NT2/D1 (cell line): ENCODE data around the gene NAALADL2.

ENCODE experiments used
- DNase-seq: peaks from one replicate; pipeline ENCODE4 v3.0.0-alpha.2; 2011; ENCODE audit warnings: low read depth, low spot score
- H3K27me3 ChIP-seq: 2 replicates; pipeline ENCODE4 v1.6.0; 2011; ENCODE audit warnings: mild to moderate bottlenecking; ENCODE audit not compliant: insufficient read length, insufficient read depth
- H3K36me3 ChIP-seq: 2 replicates; pipeline ENCODE4 v1.6.1; 2011; ENCODE audit warnings: mild to moderate bottlenecking, low read length, mixed read lengths; ENCODE audit not compliant: insufficient read depth, insufficient read length
- H3K4me1 ChIP-seq: 2 replicates; pipeline ENCODE4 v1.5.1; 2011; ENCODE audit not compliant: insufficient read depth, insufficient read length
- H3K4me3 ChIP-seq: 2 replicates; pipeline ENCODE4 v1.5.1; 2011; ENCODE audit warnings: low read depth; ENCODE audit not compliant: insufficient read length
- H3K9ac ChIP-seq: 2 replicates; pipeline ENCODE4 v1.6.0; 2011; ENCODE audit warnings: low read depth; ENCODE audit not compliant: insufficient read length
- H3K9me3 ChIP-seq: 2 replicates; pipeline ENCODE4 v1.5.1; 2011; ENCODE audit warnings: mild to moderate bottlenecking, low read length; ENCODE audit not compliant: insufficient read depth
- SUZ12 ChIP-seq: IDR thresholded peaks from 2 replicates; pipeline ENCODE4 v1.6.1; 2011; ENCODE audit not compliant: insufficient read length, insufficient read depth; ENCODE audit errors: extremely low read depth
- YY1 ChIP-seq: IDR thresholded peaks from 2 replicates; pipeline ENCODE4 v1.6.1; 2011; ENCODE audit not compliant: insufficient read length, insufficient read depth
- ZNF274 ChIP-seq: IDR thresholded peaks from 2 replicates; pipeline ENCODE4 v1.6.1; 2011; ENCODE audit warnings: mild to moderate bottlenecking, low read depth, low read length

Gene NAALADL2

GRCh38 chr3:174884776-174885568, 25.8 kb downstream of the NAALADL2 start:
- peaks cover 6% of the 10 kb centered on the region; the same call in 1 of the 2 replicates for H3K9me3 ChIP-seq
- no peaks in the 10 kb centered on the region for H3K4me1 ChIP-seq
- DNase-seq: no peak

DNA sequence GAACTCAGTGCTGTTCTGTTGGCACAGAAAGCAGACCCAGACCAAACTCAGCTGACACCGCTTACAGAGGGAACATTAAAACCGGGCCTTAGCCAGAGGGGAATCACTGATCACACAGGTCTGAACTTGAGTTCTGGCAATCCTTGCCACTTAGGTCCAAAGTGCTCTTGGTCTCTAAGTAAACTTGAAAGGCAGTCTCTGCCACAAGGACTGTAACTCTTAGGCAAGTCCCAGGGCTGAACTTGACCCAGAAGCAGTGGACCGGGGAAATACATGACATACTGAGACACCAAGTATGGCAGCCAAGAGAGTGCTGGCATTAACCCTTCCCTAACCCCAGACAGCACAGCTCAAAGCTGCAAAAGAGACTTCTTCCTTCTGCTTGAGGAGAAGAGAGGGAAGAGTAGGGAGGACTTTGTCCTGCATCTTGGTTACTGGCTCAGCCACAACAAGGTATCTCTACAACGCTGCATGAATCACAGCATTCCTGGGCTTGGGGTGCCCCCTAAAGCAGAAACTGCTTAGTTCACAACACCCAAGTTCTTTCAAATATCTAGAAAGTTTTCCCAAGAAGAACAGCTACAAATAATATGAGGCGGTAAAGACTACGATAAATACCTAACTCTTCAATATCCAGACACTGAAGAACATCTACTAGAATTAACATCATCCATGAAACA, 32.5 kb downstream of the NAALADL2 start:
- peak; percentile 11 for DNase-seq

More at GRCh38 chr3:174884776-174885568, 25.8 kb downstream of the NAALADL2 start:
- no peak for TF ChIP-seq YY1
- TF ChIP-seq ZNF274: no peak
- no peak for TF ChIP-seq SUZ12
- Histone ChIP-seq H3K9ac (no peak overlapping the region), H3K36me3 (no peaks in the 10 kb centered on the region), H3K4me3 (no peak overlapping the region), H3K27me3 (no peaks in the 10 kb centered on the region)

GRCh38 chr3:174907027-174907426, 47.9 kb downstream of the NAALADL2 start:
- Histone ChIP-seq H3K27me3 (no peaks in the 10 kb centered on the region), H3K9ac (no peak overlapping the region), H3K4me3 (no peak overlapping the region), H3K9me3 (no peaks in the 10 kb centered on the region), H3K36me3 (no peaks in the 10 kb centered on the region), H3K4me1 (no peaks in the 10 kb centered on the region)
- TF ChIP-seq SUZ12 (no peak), ZNF274 (no peak), YY1 (no peak)
- DNase-seq: no peak

More for the DNA sequence above, 32.5 kb downstream of the NAALADL2 start:
- Histone ChIP-seq H3K9ac (no peak overlapping the region), H3K4me1 (no peaks in the 10 kb centered on the region), H3K4me3 (no peak overlapping the region), H3K36me3 (no peaks in the 10 kb centered on the region), H3K27me3 (no peaks in the 10 kb centered on the region), H3K9me3 (no peaks in the 10 kb centered on the region)
- TF ChIP-seq YY1 (no peak), ZNF274 (no peak), SUZ12 (no peak)

DNA sequence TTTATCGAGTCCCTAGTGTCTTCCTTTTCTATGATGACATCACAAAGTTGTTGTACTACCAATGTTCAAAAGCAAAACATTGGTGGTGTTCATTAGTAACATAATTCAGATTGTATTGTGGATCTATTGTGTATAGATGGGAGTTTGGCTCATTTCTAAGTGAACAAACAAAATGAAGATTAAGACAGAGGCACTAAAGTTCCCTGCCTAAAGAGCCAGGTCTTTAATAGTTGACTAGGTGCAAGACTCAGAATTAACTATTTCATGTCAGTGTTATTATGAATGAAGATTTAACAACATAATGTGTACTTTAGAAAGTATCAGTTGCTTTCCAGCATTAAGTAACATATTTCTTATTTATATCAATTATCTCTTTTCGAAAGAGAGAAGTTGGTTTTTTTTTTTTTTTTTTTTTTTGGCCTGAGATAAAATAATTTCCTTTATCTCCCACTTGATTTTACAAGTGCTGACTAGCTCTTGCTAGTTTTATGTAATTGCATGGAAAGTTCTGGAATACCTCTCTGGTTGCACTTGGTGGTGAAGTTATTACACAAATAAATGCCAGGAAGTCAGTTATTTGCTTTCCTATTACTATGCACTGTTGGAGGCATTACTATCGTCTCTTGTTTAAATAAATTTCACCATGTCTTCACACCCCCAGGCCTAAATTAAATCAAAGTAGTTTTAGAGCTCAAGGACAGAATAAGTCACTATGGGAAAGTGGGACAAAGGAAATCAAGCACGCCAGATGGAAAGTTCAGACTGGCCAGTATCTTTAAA, 48.7 kb downstream of the NAALADL2 start:
- no peak for DNase-seq
- Histone ChIP-seq H3K9ac (no peak overlapping the region), H3K36me3 (no peaks in the 10 kb centered on the region), H3K27me3 (no peaks in the 10 kb centered on the region), H3K4me3 (no peak overlapping the region), H3K4me1 (no peaks in the 10 kb centered on the region), H3K9me3 (no peaks in the 10 kb centered on the region)
- no peak for TF ChIP-seq SUZ12
- TF ChIP-seq YY1: no peak
- TF ChIP-seq ZNF274: no peak

- DNase-seq: no peak
Observed at GRCh38 chr3:174931473-174932353, 72.6 kb downstream of the NAALADL2 start.

DNA sequence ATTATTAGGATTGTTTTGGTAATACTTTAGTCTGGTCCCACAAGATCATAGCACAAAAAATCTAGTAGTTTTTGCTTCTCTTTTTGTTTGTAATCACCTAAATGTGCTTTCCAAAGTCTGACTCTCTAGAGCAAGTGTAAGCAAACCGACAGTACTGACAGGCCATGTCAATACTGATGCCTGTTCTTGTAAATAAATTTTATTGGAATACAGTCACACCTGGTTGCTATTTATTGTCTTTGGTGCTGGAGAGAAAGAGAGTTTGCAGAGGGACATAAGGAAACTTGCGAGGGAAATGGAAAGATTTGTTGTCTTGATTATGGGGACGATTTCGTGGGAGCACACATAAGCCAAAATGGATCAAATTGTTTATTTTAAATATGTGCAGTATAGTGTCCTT, 77.5 kb downstream of the NAALADL2 start:
- H3K9me3 ChIP-seq: 0 out of 2 replicates have a peak, but pooled peaks cover under 1% of the 10 kb centered on the region
- H3K27me3 ChIP-seq: no peaks in the 10 kb centered on the region
- TF ChIP-seq SUZ12 (no peak), ZNF274 (no peak), YY1 (no peak)
- H3K9ac ChIP-seq: no peak overlapping the region
- DNase-seq: no peak
- H3K4me3 ChIP-seq: no peak overlapping the region
- H3K4me1 ChIP-seq: no peaks in the 10 kb centered on the region
- H3K36me3 ChIP-seq: no peaks in the 10 kb centered on the region

More at GRCh38 chr3:174931473-174932353, 72.6 kb downstream of the NAALADL2 start:
- no peaks in the 10 kb centered on the region for H3K27me3 ChIP-seq
- H3K4me3 ChIP-seq: no peak overlapping the region
- no peaks in the 10 kb centered on the region for H3K4me1 ChIP-seq
- H3K9ac ChIP-seq: no peak overlapping the region
- no peaks in the 10 kb centered on the region for H3K9me3 ChIP-seq
- TF ChIP-seq SUZ12 (no peak), YY1 (no peak), ZNF274 (no peak)
- H3K36me3 ChIP-seq: no peaks in the 10 kb centered on the region
